ENCODE measurements around the gene FANK1.

The FANK1 gene, protein sequence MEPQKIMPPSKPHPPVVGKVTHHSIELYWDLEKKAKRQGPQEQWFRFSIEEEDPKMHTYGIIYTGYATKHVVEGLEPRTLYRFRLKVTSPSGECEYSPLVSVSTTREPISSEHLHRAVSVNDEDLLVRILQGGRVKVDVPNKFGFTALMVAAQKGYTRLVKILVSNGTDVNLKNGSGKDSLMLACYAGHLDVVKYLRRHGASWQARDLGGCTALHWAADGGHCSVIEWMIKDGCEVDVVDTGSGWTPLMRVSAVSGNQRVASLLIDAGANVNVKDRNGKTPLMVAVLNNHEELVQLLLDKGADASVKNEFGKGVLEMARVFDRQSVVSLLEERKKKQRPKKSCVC

GRCh38 chr10:125896088-125896934 lies at the start of gene FANK1:
TSS of gene FANK1 (plus strand) at chr10:125896564. CDS start at chr10:125896643, 79 bp downstream.
- H3K4me3 ChIP-seq (ENCODE audit: low read length), result peak within 1 kb of the TSS; percentile 88

- no peak overlapping the region for H3K4me3 ChIP-seq (ENCODE audit: low read length)
- TF ChIP-seq ZNF274 (IDR thresholded peaks at IDR 0.05; ENCODE audit: low read depth, low read length), result no peak
Measured at GRCh38 chr10:125846894-125847293, 49.5 kb upstream of the FANK1 start.

DNA sequence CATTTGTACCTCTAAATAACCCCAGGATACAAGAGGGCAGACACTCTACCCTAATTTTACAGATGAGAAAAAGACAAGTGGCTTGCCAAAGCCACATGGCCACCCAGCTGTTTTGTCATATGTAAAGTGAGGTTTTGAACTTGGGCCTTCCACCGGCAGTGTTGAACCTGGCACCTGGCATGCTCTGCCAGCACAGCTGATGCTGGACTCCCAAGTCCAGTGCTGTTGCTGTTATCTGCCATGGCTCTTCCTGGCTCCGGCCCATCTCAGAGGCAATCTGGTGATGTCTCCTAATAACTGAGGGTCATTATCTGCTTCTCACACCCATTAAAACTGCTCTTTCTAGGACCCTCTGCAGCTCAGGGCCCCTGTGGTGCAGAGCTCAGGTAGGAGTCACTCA lies 48.0 kb upstream of the FANK1 start:
- no peak for TF ChIP-seq ZNF274 (IDR thresholded peaks at IDR 0.05; ENCODE audit: low read depth, low read length)
- H3K4me3 ChIP-seq (ENCODE audit: low read length), result no peak overlapping the region

- TF ChIP-seq ZNF274 (IDR thresholded peaks at IDR 0.05; ENCODE audit: low read depth, low read length), result no peak
- H3K4me3 ChIP-seq (ENCODE audit: low read length), result no peak overlapping the region
Measured at GRCh38 chr10:125848857-125849256, 47.5 kb upstream of the FANK1 start.

GRCh38 chr10:125849448-125849847 lies 46.9 kb upstream of the FANK1 start:
- no peak for TF ChIP-seq ZNF274 (IDR thresholded peaks at IDR 0.05; ENCODE audit: low read depth, low read length)
- H3K4me3 ChIP-seq (ENCODE audit: low read length), result no peak overlapping the region

GRCh38 chr10:125850766-125851731 lies 45.3 kb upstream of the FANK1 start:
- no peak overlapping the region for H3K4me3 ChIP-seq (ENCODE audit: low read length)
- no peak for TF ChIP-seq ZNF274 (IDR thresholded peaks at IDR 0.05; ENCODE audit: low read depth, low read length)

DNA sequence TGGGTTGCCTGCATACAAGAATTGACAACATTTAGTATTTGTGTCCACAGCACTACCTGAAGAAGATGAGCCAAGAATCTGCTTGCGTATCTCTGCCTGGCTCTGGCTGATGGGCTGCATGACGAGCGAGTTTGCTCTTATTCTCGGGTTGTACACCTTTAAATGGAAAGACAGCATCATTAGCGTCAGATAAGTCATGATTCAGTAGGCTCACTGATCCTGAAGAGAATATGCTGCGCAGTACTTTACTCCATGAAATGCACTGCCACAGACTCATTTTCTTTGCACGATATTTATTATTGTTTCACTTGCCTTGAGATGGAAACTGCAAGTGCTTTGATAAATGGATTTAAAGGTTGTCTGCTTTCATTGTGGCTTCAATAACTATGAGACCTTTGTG lies 43.9 kb upstream of the FANK1 start:
- TF ChIP-seq ZNF274 (IDR thresholded peaks at IDR 0.05; ENCODE audit: low read depth, low read length), result no peak
- no peak overlapping the region for H3K4me3 ChIP-seq (ENCODE audit: low read length)

GRCh38 chr10:125857185-125857760 lies 39.1 kb upstream of the FANK1 start:
- H3K4me3 ChIP-seq (ENCODE audit: low read length), result no peak overlapping the region
- TF ChIP-seq ZNF274 (IDR thresholded peaks at IDR 0.05; ENCODE audit: low read depth, low read length), result no peak

- no peak for TF ChIP-seq ZNF274 (IDR thresholded peaks at IDR 0.05; ENCODE audit: low read depth, low read length)
- H3K4me3 ChIP-seq (ENCODE audit: low read length), result no peak overlapping the region
Measured at GRCh38 chr10:125859128-125859817, 37.1 kb upstream of the FANK1 start.

DNA sequence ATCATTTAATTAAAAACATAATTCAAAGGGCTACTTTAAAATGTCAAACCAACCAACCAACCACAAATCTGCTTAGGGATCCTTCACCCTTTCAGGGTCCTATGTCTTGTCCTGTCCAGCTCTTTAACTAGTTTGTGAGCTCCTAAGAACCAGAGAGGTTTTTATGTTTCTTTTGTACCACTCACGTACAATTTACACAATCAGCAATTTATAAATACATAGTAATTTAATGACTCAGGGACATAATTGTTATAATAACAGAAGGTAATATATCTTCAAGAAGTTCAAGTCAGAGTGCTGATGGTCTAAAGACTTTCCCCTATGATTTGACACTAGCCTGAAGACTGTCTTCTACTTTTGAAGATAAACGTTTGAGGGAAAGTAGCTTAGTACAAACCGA lies 31.2 kb upstream of the FANK1 start:
- TF ChIP-seq ZNF274 (IDR thresholded peaks at IDR 0.05; ENCODE audit: low read depth, low read length), result no peak
- H3K4me3 ChIP-seq (ENCODE audit: low read length), result no peak overlapping the region

GRCh38 chr10:125866421-125867029 lies 29.8 kb upstream of the FANK1 start:
- no peak for TF ChIP-seq ZNF274 (IDR thresholded peaks at IDR 0.05; ENCODE audit: low read depth, low read length)
- H3K4me3 ChIP-seq (ENCODE audit: low read length), result no peak overlapping the region

DNA sequence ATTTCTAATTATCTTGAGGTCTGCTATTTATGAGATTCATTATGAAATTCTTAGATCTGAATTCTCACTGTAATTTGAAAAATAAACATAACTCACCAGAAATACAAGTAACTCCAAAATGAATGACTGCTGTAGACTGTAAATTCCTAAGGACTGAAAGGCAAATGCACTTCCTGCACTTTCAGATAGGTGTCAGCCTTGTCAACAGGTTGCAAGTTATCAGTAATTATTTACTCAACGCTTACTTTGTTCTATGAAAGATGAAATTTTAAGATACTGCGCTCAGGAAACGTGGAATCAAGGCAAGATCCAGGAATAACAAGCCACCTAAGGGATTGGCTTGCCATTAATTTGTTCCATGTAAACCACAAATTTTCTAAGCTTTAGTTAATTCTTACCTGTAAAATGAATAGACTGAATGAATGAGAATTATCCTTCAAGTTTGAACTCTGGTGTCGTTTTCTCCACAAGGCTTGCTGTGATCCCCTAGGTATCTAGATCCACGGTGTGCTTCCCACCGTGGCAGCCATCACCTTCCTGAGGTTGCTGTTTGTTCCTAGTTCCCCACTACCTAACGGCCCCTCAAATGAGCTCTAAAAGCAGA lies 27.9 kb upstream of the FANK1 start:
- H3K4me3 ChIP-seq (ENCODE audit: low read length), result no peak overlapping the region
- no peak for TF ChIP-seq ZNF274 (IDR thresholded peaks at IDR 0.05; ENCODE audit: low read depth, low read length)
